Calu3 (cell line): ENCODE results near the gene PRPH. TPM values are rescaled to one million over a fixed set of nuclear protein-coding genes. Genes with fewer than 3 reads are reported as not detected.
"Not testable (repeated sequence)": the region's sequence is repeated elsewhere in the genome, so short reads cannot be mapped to it uniquely, and the experiment has no call there.

Experiments used
- BruUV-seq: library from RNA; stranded (reverse); fragments of 400-500 nt; replicated peaks from 2 replicates; lab custom pipeline; 2021; lab: Mats Ljungman, UMichigan
- CTCF ChIA-PET: fragments of 300-600 bp; sonication (Branson Sonifier 250); formaldehyde crosslinking; loops from one replicate; lab custom pipeline; 2022; ENCODE audit warnings: antibody characterized with exemption; lab: Charles Lee
- DNase-seq: peaks from one replicate; pipeline ENCODE4 v3.0.0; 2022
- H3K27ac Mint-ChIP-seq: one replicate; pipeline ENCODE4 v1.8.0; 2022; ENCODE audit warnings: mixed read lengths; ENCODE audit not compliant: unreplicated experiment
- H3K27me3 Mint-ChIP-seq: one replicate; pipeline ENCODE4 v1.8.0; 2022; ENCODE audit warnings: mixed read lengths; ENCODE audit not compliant: unreplicated experiment
- H3K36me3 Mint-ChIP-seq: one replicate; pipeline ENCODE4 v1.8.0; 2022; ENCODE audit warnings: mild to moderate bottlenecking, moderate library complexity, mixed read lengths; ENCODE audit not compliant: insufficient read depth, unreplicated experiment
- H3K4me1 Mint-ChIP-seq: one replicate; pipeline ENCODE4 v1.8.0; 2022; ENCODE audit warnings: mild to moderate bottlenecking, low read depth, mixed read lengths; ENCODE audit not compliant: unreplicated experiment
- H3K4me3 Mint-ChIP-seq: one replicate; pipeline ENCODE4 v1.8.0; 2022; ENCODE audit warnings: mild to moderate bottlenecking, low read depth, moderate library complexity, mixed read lengths; ENCODE audit not compliant: unreplicated experiment
- H3K9me3 Mint-ChIP-seq: one replicate; pipeline ENCODE4 v1.8.0; 2022; ENCODE audit warnings: low read depth, mixed read lengths; ENCODE audit not compliant: unreplicated experiment
- intact Hi-C: fragments of 100-400 bp; cut with micrococcal nuclease; formaldehyde crosslinking; loops from one replicate; pipeline ENCODE4 v1.10.0; 2022; ENCODE audit not compliant: unreplicated experiment
- total RNA-seq: library from RNA; stranded (reverse); gene quantifications from 2 replicates; pipeline ENCODE4 v1.2.3, GENCODE V29; 2022
- TF ChIP-seq, protein P1 (sequence below): fragments of 200-600 bp; IDR thresholded peaks from one replicate; pipeline ENCODE4 v1.8.0; 2022; ENCODE audit warnings: antibody characterized with exemption; ENCODE audit not compliant: unreplicated experiment

Gene PRPH
- total RNA-seq, 1 experiment from 2014 or later = not detected

DNA sequence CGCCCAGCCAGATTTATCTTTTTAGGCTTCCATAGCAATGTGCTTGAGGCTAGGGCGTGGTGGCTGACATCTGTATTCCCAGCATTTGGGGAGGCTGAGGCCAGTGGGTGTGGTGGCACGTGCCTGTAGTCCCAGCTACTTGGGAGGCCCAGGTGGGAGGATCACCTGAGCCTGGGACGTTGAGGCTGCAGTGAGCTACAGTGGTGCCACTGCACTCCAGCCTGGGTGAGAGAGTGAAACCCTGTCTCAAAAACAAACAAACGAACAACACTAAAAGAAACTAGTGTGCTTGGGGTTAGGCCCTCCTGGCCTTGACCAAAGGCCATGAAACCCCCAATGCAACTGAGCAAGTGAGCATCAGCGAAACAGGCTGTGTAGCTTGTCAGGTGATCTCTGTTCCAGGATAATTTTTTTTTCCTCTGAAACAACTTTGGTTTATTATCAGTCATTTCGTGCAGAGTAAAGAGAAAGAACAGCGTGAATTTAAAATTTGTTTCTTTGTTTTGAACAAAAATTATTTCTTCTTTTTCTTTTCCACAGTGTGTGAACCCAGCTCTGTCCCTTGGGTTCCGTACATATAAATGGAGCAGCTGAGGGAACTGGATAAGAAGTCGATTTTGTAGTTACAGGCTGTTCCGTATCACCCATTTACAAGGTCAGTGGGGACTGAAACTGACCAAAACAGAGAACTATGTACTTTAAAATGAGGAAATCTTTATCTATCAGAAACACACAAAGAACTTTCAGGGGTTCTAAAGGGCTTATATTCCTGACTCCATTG lies 38.9 kb upstream of the PRPH start:
- TF ChIP-seq, protein P1, sequence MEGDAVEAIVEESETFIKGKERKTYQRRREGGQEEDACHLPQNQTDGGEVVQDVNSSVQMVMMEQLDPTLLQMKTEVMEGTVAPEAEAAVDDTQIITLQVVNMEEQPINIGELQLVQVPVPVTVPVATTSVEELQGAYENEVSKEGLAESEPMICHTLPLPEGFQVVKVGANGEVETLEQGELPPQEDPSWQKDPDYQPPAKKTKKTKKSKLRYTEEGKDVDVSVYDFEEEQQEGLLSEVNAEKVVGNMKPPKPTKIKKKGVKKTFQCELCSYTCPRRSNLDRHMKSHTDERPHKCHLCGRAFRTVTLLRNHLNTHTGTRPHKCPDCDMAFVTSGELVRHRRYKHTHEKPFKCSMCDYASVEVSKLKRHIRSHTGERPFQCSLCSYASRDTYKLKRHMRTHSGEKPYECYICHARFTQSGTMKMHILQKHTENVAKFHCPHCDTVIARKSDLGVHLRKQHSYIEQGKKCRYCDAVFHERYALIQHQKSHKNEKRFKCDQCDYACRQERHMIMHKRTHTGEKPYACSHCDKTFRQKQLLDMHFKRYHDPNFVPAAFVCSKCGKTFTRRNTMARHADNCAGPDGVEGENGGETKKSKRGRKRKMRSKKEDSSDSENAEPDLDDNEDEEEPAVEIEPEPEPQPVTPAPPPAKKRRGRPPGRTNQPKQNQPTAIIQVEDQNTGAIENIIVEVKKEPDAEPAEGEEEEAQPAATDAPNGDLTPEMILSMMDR = no peak
- no peak overlapping the region for H3K4me3 Mint-ChIP-seq
- CTCF ChIA-PET = no interaction called here
- BruUV-seq = no TSS peak
- H3K27ac Mint-ChIP-seq = no peak overlapping the region
- H3K4me1 Mint-ChIP-seq = peaks cover 8% of the 10 kb centered on the region
- no peaks in the 10 kb centered on the region for H3K9me3 Mint-ChIP-seq
- intact Hi-C loops = no loop called here
- no peaks in the 10 kb centered on the region for H3K27me3 Mint-ChIP-seq
- no peaks in the 10 kb centered on the region for H3K36me3 Mint-ChIP-seq
- no peak for DNase-seq

DNA sequence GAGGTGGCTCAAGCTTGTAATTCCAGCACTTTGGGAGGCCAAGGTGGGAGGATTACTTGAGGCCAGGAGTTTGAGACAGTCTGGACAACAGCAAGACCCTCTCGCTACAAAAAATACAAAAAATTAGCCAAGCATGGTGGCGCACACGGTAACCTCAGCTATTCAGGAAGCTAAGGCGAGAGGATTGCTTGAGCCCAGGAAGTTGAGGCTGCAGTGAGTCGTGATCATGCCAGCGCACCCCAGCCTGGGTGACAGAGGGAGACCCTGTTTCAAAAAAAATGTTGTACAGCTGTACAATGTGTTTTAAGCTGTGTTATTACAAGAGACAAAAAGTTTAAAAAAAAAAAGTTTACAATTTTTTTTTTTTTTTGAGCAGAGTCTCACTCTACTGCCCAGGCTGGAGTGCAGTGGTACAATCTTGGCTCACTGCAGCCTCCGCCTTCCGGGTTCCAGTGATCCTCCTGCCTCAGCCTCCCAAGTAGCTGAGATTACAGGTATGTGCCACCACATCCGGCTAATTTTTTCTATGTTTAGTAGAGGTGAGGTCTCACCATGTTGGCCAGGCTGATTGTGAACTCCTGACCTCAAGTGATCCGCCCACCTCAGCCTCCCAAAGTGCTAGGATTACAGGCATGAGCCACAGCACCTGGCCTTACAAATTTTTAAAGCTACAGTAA lies 37.3 kb upstream of the PRPH start:
- H3K36me3 Mint-ChIP-seq, intact Hi-C loops, H3K4me1 Mint-ChIP-seq, H3K27ac Mint-ChIP-seq, H3K27me3 Mint-ChIP-seq, DNase-seq, H3K4me3 Mint-ChIP-seq, BruUV-seq, H3K9me3 Mint-ChIP-seq: not testable (repeated sequence)
- CTCF ChIA-PET = interaction anchor here (0.6 kb wide), 1 partner anchor 128 kb away, joined by 3 read pairs; no protein-coding TSS in a partner anchor

DNA sequence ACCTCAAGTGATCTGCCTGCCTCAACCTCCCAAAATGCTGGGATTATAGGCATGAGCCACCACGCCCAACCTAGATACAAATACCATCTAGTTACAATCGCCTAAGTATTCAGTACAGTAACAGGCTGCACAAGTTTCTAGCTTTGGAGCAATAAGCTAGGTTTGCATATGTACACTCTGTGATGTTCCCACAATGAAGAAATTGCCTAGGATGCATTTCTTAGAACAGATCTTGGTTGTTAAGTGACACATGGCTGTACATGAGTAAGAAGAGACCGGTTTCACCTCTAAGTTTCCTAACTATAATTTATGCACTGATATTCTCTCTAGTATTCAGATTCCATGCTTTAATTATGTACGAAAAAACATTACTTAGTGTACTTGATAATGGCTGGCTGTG lies 35.5 kb upstream of the PRPH start:
- peaks cover 8% of the 10 kb centered on the region for H3K4me1 Mint-ChIP-seq
- no TSS peak for BruUV-seq
- no peaks in the 10 kb centered on the region for H3K9me3 Mint-ChIP-seq
- CTCF ChIA-PET = no interaction called here
- H3K27ac Mint-ChIP-seq = no peak overlapping the region
- H3K27me3 Mint-ChIP-seq = no peaks in the 10 kb centered on the region
- peaks cover 8% of the 10 kb centered on the region for H3K36me3 Mint-ChIP-seq
- H3K4me3 Mint-ChIP-seq = no peak overlapping the region
- TF ChIP-seq, protein P1 = no peak
- no peak for DNase-seq
- intact Hi-C loops = no loop called here

DNA sequence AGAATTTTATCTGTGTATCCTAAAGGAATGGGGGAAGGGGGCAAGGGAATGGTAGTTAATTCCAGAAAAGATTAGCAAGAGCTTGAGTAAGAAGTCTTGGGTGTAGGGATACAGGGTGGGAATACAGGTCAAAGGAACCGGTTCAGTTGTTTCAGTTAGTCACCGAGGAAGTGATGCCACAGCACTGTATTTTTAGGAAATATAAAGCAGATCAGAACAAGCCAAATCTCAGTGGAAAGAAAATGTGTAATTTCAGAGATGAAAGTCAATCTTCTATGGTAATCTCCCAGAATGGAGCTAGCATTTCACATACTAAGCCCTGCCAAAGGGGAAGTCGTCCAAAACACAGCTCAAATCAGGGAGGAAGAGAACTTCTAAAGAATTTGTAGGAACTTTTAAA lies 34.8 kb upstream of the PRPH start:
- BruUV-seq = no TSS peak
- DNase-seq = no peak
- no peaks in the 10 kb centered on the region for H3K9me3 Mint-ChIP-seq
- H3K27ac Mint-ChIP-seq = no peak overlapping the region
- TF ChIP-seq, protein P1 = no peak
- no peak overlapping the region for H3K4me3 Mint-ChIP-seq
- H3K36me3 Mint-ChIP-seq = peaks cover 16% of the 10 kb centered on the region
- intact Hi-C loops = no loop called here
- CTCF ChIA-PET = no interaction called here
- no peaks in the 10 kb centered on the region for H3K27me3 Mint-ChIP-seq
- H3K4me1 Mint-ChIP-seq = peaks cover 8% of the 10 kb centered on the region
